Keratinocyte (primary cell): Measurements from ENCODE around the gene C3orf20.

Experiments used
- EZH2 ChIP-seq: IDR thresholded peaks from one replicate; pipeline ENCODE4 v1.6.1; 2012; ENCODE audit warnings: inconsistent platforms, mild to moderate bottlenecking, low read length, moderate library complexity
- TF ChIP-seq, protein P1 (sequence below), 3 experiments: IDR thresholded peaks in 1 of 3; conservative IDR thresholded peaks in 1 of 3; optimal IDR thresholded peaks in 1 of 3; 2 replicates in 2 of 3; 3 replicates in 1 of 3; pipeline versions ENCODE3 to v1.5.1; 2011; ENCODE audit warnings: low read length in 3 of 3, mild to moderate bottlenecking in 3 of 3, moderate library complexity in 2 of 3, control low read depth in 1 of 3, inconsistent platforms in 1 of 3; ENCODE audit not compliant: insufficient read depth in 2 of 3; ENCODE audit errors: extremely low read depth in 1 of 3

DNA sequence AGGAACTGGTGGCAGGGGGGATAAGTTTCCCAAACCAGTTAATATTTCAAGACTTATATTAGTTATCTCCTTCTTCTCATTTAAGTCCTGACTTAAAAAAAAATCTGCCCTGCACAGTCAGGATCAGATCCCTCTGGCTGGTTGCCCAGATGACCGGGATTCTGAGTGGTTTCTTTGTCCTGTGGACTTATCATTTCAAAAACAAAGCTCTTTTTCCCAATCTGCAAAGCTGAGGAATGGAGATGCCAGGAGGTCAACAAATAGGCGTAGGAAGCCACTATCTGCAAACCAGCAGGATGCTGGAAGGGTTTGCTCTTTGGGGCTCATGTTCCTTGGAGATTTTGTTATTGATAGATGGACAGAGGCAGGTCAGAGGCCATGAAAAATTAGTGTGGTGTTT is 5.8 kb downstream of the C3orf20 start:
- no peak for TF ChIP-seq EZH2
- TF ChIP-seq, protein P1, sequence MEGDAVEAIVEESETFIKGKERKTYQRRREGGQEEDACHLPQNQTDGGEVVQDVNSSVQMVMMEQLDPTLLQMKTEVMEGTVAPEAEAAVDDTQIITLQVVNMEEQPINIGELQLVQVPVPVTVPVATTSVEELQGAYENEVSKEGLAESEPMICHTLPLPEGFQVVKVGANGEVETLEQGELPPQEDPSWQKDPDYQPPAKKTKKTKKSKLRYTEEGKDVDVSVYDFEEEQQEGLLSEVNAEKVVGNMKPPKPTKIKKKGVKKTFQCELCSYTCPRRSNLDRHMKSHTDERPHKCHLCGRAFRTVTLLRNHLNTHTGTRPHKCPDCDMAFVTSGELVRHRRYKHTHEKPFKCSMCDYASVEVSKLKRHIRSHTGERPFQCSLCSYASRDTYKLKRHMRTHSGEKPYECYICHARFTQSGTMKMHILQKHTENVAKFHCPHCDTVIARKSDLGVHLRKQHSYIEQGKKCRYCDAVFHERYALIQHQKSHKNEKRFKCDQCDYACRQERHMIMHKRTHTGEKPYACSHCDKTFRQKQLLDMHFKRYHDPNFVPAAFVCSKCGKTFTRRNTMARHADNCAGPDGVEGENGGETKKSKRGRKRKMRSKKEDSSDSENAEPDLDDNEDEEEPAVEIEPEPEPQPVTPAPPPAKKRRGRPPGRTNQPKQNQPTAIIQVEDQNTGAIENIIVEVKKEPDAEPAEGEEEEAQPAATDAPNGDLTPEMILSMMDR (optimal IDR thresholded peaks at IDR 0.05 in 1 of 3, IDR thresholded peaks at IDR 0.05 in 1 of 3, conservative IDR thresholded peaks at IDR 0.05 in 1 of 3; ENCODE audit: extremely low read depth in 1 of 3, insufficient read depth in 2 of 3, low read length in 3 of 3), result no peak
